ENCODE data around the gene SLC27A3.

The SLC27A3 gene

GRCh38 chr1:153790313-153790965 lies 15.2 kb downstream of the SLC27A3 start:
- Histone ChIP-seq H3K4ac (ENCODE audit: low read length) (no peak overlapping the region), H2AK5ac (ENCODE audit: low read depth, low read length) (no peak overlapping the region), H4K91ac (ENCODE audit: low read depth, low read length, poor library complexity) (no peak overlapping the region), H3K18ac (ENCODE audit: low read length) (no peak overlapping the region), H2AFZ (ENCODE audit: low read length) (peak overlapping the region; percentile 32), H2BK120ac (ENCODE audit: low read depth, low read length) (no peak overlapping the region), H3K23ac (ENCODE audit: low read depth, low read length, poor library complexity) (no peak overlapping the region), H3K27me3 (ENCODE audit: control insufficient read depth in 3 of 3, insufficient read depth in 3 of 3, low read depth in 1 of 3, low read length in 3 of 3) (peaks cover 0 to 3% (median 0%) of the 10 kb centered on the region in 3 experiments), H3K4me2 (ENCODE audit: insufficient read depth, low read length, poor library complexity, severe bottlenecking) (no peak overlapping the region), H2BK15ac (ENCODE audit: low read length) (no peak overlapping the region), H3K79me1 (ENCODE audit: low read depth, low read length) (no peaks in the 10 kb centered on the region), H2BK12ac (ENCODE audit: low read length) (no peak overlapping the region), H4K8ac (ENCODE audit: low read depth, low read length) (no peak overlapping the region), H3K4me3 (ENCODE audit: low read length in 2 of 2) (no peak overlapping the region), H3K4me1 (ENCODE audit: control insufficient read depth in 2 of 2, insufficient read depth in 1 of 2, low read depth in 1 of 2, low read length in 2 of 2) (peaks cover 30 to 31% of the 10 kb centered on the region in 2 donors), H3K36me3 (replicated peaks in 1 of 2; ENCODE audit: control insufficient read depth in 2 of 2, insufficient read depth in 2 of 2, low read length in 2 of 2) (no peaks in the 10 kb centered on the region), H3K27ac (replicated peaks; ENCODE audit: low read length) (no peak overlapping the region), H2BK5ac (ENCODE audit: low read length) (no peak overlapping the region), H3K9ac (ENCODE audit: low read depth, low read length, poor library complexity) (no peak overlapping the region), H3K9me3 (replicated peaks in 1 of 2; ENCODE audit: control insufficient read depth in 2 of 2, insufficient read depth in 1 of 2, low read depth in 1 of 2, low read length in 2 of 2) (peaks cover 0 to 3% of the 10 kb centered on the region in 2 donors), H3K14ac (ENCODE audit: low read length) (no peak overlapping the region)
- no CpG with 5 or more reads among the region's 16 CpGs for WGBS, 2 donors (ENCODE audit: extremely low coverage in 2 of 2, insufficient read length in 2 of 2, insufficient replicate concordance in 1 of 2)
- DNase-seq (ENCODE audit: low spot score) = no peak

- Histone ChIP-seq H2BK120ac (ENCODE audit: low read depth, low read length) (no peak overlapping the region), H3K18ac (ENCODE audit: low read length) (no peak overlapping the region), H3K4me3 (ENCODE audit: low read length in 2 of 2) (no peak overlapping the region), H3K4ac (ENCODE audit: low read length) (no peak overlapping the region), H3K4me1 (ENCODE audit: control insufficient read depth in 2 of 2, insufficient read depth in 1 of 2, low read depth in 1 of 2, low read length in 2 of 2) (peaks cover 32 to 38% of the 10 kb centered on the region in 2 donors), H3K36me3 (replicated peaks in 1 of 2; ENCODE audit: control insufficient read depth in 2 of 2, insufficient read depth in 2 of 2, low read length in 2 of 2) (peaks cover 0 to 2% of the 10 kb centered on the region in 2 donors), H3K9me3 (replicated peaks in 1 of 2; ENCODE audit: control insufficient read depth in 2 of 2, insufficient read depth in 1 of 2, low read depth in 1 of 2, low read length in 2 of 2) (peaks cover 0 to 3% of the 10 kb centered on the region in 2 donors), H2AFZ (ENCODE audit: low read length) (peak overlapping the region; percentile 32), H3K79me1 (ENCODE audit: low read depth, low read length) (no peaks in the 10 kb centered on the region), H3K27ac (replicated peaks; ENCODE audit: low read length) (no peak overlapping the region), H3K9ac (ENCODE audit: low read depth, low read length, poor library complexity) (no peak overlapping the region), H3K14ac (ENCODE audit: low read length) (no peak overlapping the region), H4K8ac (ENCODE audit: low read depth, low read length) (no peak overlapping the region), H2AK5ac (ENCODE audit: low read depth, low read length) (no peak overlapping the region), H2BK5ac (ENCODE audit: low read length) (no peak overlapping the region), H2BK15ac (ENCODE audit: low read length) (no peak overlapping the region), H3K27me3 (ENCODE audit: control insufficient read depth in 3 of 3, insufficient read depth in 3 of 3, low read depth in 1 of 3, low read length in 3 of 3) (peaks cover 0 to 3% (median 0%) of the 10 kb centered on the region in 3 experiments), H3K23ac (ENCODE audit: low read depth, low read length, poor library complexity) (no peak overlapping the region), H3K4me2 (ENCODE audit: insufficient read depth, low read length, poor library complexity, severe bottlenecking) (no peak overlapping the region), H4K91ac (ENCODE audit: low read depth, low read length, poor library complexity) (no peak overlapping the region), H2BK12ac (ENCODE audit: low read length) (no peak overlapping the region)
- no CpG with 5 or more reads among the region's 9 CpGs for WGBS, 2 donors (ENCODE audit: extremely low coverage in 2 of 2, insufficient read length in 2 of 2, insufficient replicate concordance in 1 of 2)
- DNase-seq (ENCODE audit: low spot score) = no peak
Observed at GRCh38 chr1:153790966-153791647, 15.9 kb downstream of the SLC27A3 start.

DNA sequence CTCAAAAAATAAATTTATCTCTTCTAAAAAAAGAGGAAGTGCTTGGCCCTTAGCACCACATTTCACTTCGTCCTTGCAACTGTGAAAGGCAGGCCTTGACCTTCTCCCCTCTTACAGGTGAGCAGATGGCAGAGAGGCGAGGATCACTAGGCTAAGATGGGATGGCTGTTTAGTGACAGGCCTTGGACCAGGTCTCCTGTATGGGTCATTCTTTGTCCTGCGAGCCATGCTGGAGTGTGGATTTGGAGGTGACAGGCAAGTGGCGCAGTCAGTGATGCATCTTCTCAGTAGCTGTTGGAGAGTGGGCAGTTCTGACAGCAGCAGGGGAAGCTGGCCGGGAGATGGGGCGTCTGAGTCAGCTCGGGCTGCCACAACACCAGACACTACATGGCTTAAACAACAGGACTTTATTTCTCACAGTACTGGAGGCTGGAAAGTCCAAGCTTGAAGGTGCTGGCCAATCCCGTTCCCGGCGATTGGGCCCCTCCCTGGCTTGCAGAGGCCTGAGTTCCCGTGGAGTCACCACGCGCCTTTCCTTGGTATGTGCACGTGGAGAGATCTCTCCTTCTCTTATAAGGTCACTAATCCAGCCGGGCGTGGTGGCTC lies 16.5 kb downstream of the SLC27A3 start:
- DNase-seq (ENCODE audit: low spot score) = no peak
- no peak overlapping the region for H3K4me3 ChIP-seq (ENCODE audit: low read length in 2 of 2)
- no CpG with 5 or more reads among the region's 16 CpGs for WGBS, 2 donors (ENCODE audit: extremely low coverage in 2 of 2, insufficient read length in 2 of 2, insufficient replicate concordance in 1 of 2)

GRCh38 chr1:153792631-153793041 lies 17.4 kb downstream of the SLC27A3 start:
- Histone ChIP-seq H3K18ac (ENCODE audit: low read length) (peak overlapping the region; percentile 86), H3K4me1 (ENCODE audit: control insufficient read depth in 2 of 2, insufficient read depth in 1 of 2, low read depth in 1 of 2, low read length in 2 of 2) (peaks cover 36 to 48% of the 10 kb centered on the region in 2 donors), H3K14ac (ENCODE audit: low read length) (no peak overlapping the region), H3K4me2 (ENCODE audit: insufficient read depth, low read length, poor library complexity, severe bottlenecking) (no peak overlapping the region), H3K79me1 (ENCODE audit: low read depth, low read length) (no peaks in the 10 kb centered on the region), H3K9me3 (replicated peaks in 1 of 2; ENCODE audit: control insufficient read depth in 2 of 2, insufficient read depth in 1 of 2, low read depth in 1 of 2, low read length in 2 of 2) (peaks cover 0 to 3% of the 10 kb centered on the region in 2 donors), H3K27ac (replicated peaks; ENCODE audit: low read length) (no peak overlapping the region), H4K91ac (ENCODE audit: low read depth, low read length, poor library complexity) (no peak overlapping the region), H3K9ac (ENCODE audit: low read depth, low read length, poor library complexity) (no peak overlapping the region), H3K4me3 (ENCODE audit: low read length in 2 of 2) (no peak overlapping the region), H2BK120ac (ENCODE audit: low read depth, low read length) (no peak overlapping the region), H3K36me3 (replicated peaks in 1 of 2; ENCODE audit: control insufficient read depth in 2 of 2, insufficient read depth in 2 of 2, low read length in 2 of 2) (peaks cover 0 to 13% of the 10 kb centered on the region in 2 donors), H2AK5ac (ENCODE audit: low read depth, low read length) (peak overlapping the region; percentile 42), H3K23ac (ENCODE audit: low read depth, low read length, poor library complexity) (peak overlapping the region; percentile 5), H2AFZ (ENCODE audit: low read length) (peak overlapping the region; percentile 9), H4K8ac (ENCODE audit: low read depth, low read length) (no peak overlapping the region), H2BK12ac (ENCODE audit: low read length) (peak overlapping the region; percentile 59), H2BK5ac (ENCODE audit: low read length) (no peak overlapping the region), H3K4ac (ENCODE audit: low read length) (no peak overlapping the region), H3K27me3 (ENCODE audit: control insufficient read depth in 3 of 3, insufficient read depth in 3 of 3, low read depth in 1 of 3, low read length in 3 of 3) (peaks cover 0 to 3% (median 0%) of the 10 kb centered on the region in 3 experiments), H2BK15ac (ENCODE audit: low read length) (peak overlapping the region; percentile 90)
- DNase-seq (ENCODE audit: low spot score) = no peak
- WGBS, 2 donors (ENCODE audit: extremely low coverage in 2 of 2, insufficient read length in 2 of 2, insufficient replicate concordance in 1 of 2) = no CpG with 5 or more reads among the region's 11 CpGs

More for the DNA sequence above, 16.5 kb downstream of the SLC27A3 start:
- Histone ChIP-seq H3K79me1 (ENCODE audit: low read depth, low read length) (no peaks in the 10 kb centered on the region), H2BK15ac (ENCODE audit: low read length) (no peak overlapping the region), H4K8ac (ENCODE audit: low read depth, low read length) (no peak overlapping the region), H4K91ac (ENCODE audit: low read depth, low read length, poor library complexity) (no peak overlapping the region), H2AK5ac (ENCODE audit: low read depth, low read length) (no peak overlapping the region), H3K27ac (replicated peaks; ENCODE audit: low read length) (no peak overlapping the region), H3K9me3 (replicated peaks in 1 of 2; ENCODE audit: control insufficient read depth in 2 of 2, insufficient read depth in 1 of 2, low read depth in 1 of 2, low read length in 2 of 2) (peaks cover 0 to 3% of the 10 kb centered on the region in 2 donors), H3K9ac (ENCODE audit: low read depth, low read length, poor library complexity) (no peak overlapping the region), H3K4me2 (ENCODE audit: insufficient read depth, low read length, poor library complexity, severe bottlenecking) (no peak overlapping the region), H2BK12ac (ENCODE audit: low read length) (no peak overlapping the region), H3K4me1 (ENCODE audit: control insufficient read depth in 2 of 2, insufficient read depth in 1 of 2, low read depth in 1 of 2, low read length in 2 of 2) (peaks cover 36 to 44% of the 10 kb centered on the region in 2 donors), H3K4ac (ENCODE audit: low read length) (no peak overlapping the region), H2AFZ (ENCODE audit: low read length) (no peak overlapping the region), H2BK5ac (ENCODE audit: low read length) (no peak overlapping the region), H3K18ac (ENCODE audit: low read length) (peak overlapping the region; percentile 54), H3K14ac (ENCODE audit: low read length) (no peak overlapping the region), H2BK120ac (ENCODE audit: low read depth, low read length) (no peak overlapping the region), H3K36me3 (replicated peaks in 1 of 2; ENCODE audit: control insufficient read depth in 2 of 2, insufficient read depth in 2 of 2, low read length in 2 of 2) (peaks cover 0 to 9% of the 10 kb centered on the region in 2 donors), H3K27me3 (ENCODE audit: control insufficient read depth in 3 of 3, insufficient read depth in 3 of 3, low read depth in 1 of 3, low read length in 3 of 3) (peaks cover 0 to 3% (median 0%) of the 10 kb centered on the region in 3 experiments), H3K23ac (ENCODE audit: low read depth, low read length, poor library complexity) (no peak overlapping the region)
